Esophagus muscularis mucosa (tissue), 4 donors: ENCODE results near the gene SPEG. TPM values are rescaled to one million over a fixed set of nuclear protein-coding genes. Genes with fewer than 3 reads are reported as not detected.

ENCODE experiments used
- DNase-seq: peaks from one replicate; pipeline ENCODE4 v3.0.0-alpha.2; 2017; ENCODE audit errors: extremely low spot score
- H3K27ac ChIP-seq, 4 donors: fragments of 200-600 bp; sonication (generic); replicated peaks in 1 of 4; 1 replicate in 3 of 4; 2 replicates in 1 of 4; pipeline ENCODE4 v1.5.1; 2016 to 2019; ENCODE audit warnings: mild to moderate bottlenecking in 1 of 4
- H3K27me3 ChIP-seq, 4 donors: fragments of 200-600 bp; sonication (generic); one replicate each; pipeline versions ENCODE4 v1.5.1 to v1.6.0; 2016 to 2019
- H3K36me3 ChIP-seq, 4 donors: fragments of 200-600 bp; sonication (generic); one replicate each; pipeline ENCODE4 v1.5.1; 2016 to 2019
- H3K4me1 ChIP-seq, 4 donors: fragments of 200-600 bp; sonication (generic); one replicate each; pipeline ENCODE4 v1.5.1; 2016 to 2019
- H3K4me3 ChIP-seq, 4 donors: fragments of 200-600 bp; sonication (generic); 1 replicate in 2 of 4; 2 replicates in 2 of 4; pipeline ENCODE4 v1.5.1; 2016 to 2019; ENCODE audit warnings: mild to moderate bottlenecking in 4 of 4, moderate library complexity in 1 of 4
- H3K9me3 ChIP-seq, 4 donors: fragments of 200-600 bp; sonication (generic); 1 replicate in 3 of 4; 2 replicates in 1 of 4; pipeline ENCODE4 v1.5.1; 2016 to 2019
- EP300 ChIP-seq: sonication (generic); formaldehyde crosslinking; IDR thresholded peaks from one replicate; pipeline ENCODE4 v1.6.1; 2017; ENCODE audit warnings: antibody characterized with exemption
- POLR2A ChIP-seq: fragments of 450-650 bp; IDR thresholded peaks from one replicate; pipeline ENCODE4 v1.6.1; 2017; ENCODE audit warnings: antibody characterized with exemption, moderate library complexity, mild to moderate bottlenecking, low read depth
- POLR2AphosphoS5 ChIP-seq, 2 donors: sonication (generic); formaldehyde crosslinking; IDR thresholded peaks; one replicate each; pipeline ENCODE4 v1.6.1; 2017; ENCODE audit warnings: antibody characterized with exemption in 2 of 2
- WGBS: methylation state at CpG from one replicate; pipeline ENCODE4 v1.1.5; 2018; 5-methylcytosine and 5-hydroxymethylcytosine counted together
- intact Hi-C: fragments of 100-400 bp; cut with DNase I; formaldehyde crosslinking; loops from one replicate; pipeline ENCODE4 v1.15.1; 2023
- total RNA-seq, 4 donors: library from RNA; depleted of rRNA; stranded (reverse); fragments of >200 nt; gene quantifications; one replicate each; pipeline versions ENCODE4 v1.1.0 to v1.2.1, GENCODE V29; 2016
- TF ChIP-seq, protein P1 (sequence below), 3 experiments: fragments of 200-600 bp in 2 of 3; fragments of 450-650 bp in 1 of 3; sonication (generic) in 2 of 3; IDR thresholded peaks; one replicate each; pipeline ENCODE4 v1.5.1; 2017 to 2019; ENCODE audit warnings: antibody characterized with exemption in 3 of 3, mild to moderate bottlenecking in 2 of 3, moderate library complexity in 1 of 3

Gene SPEG
- total RNA-seq, 4 donors from 2014 or later, result 115 to 251 (median 180) TPM

DNA sequence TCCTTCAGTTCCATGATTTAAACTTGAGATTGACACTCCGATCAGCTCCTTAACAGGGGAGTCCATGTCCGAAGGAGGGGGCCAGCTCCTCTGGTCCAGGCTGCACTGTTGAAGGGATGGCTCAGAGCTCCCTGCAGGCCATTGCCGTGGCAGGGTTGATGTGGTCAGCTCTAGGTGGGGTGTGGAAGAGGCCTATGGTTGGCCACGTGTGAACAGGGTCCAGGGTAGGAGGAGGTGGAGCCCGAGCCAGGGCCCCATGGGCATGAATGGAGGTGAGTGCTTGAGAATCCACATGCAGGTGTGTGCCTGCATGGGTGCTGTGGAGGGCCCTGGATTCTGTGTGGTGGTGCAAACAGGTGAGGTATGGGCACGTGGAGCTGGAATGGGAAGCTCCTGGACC is 1.1 kb downstream of the SPEG start:
- WGBS, result 91% methylated on average over 6 of the region's 6 CpGs
- Histone ChIP-seq H3K9me3 (no peaks in the 10 kb centered on the region), H3K36me3 (no peaks in the 10 kb centered on the region), H3K4me3 (peak overlapping the region; percentile 53 to 63 (median 57)), H3K4me1 (peaks cover 18 to 85% (median 80%) of the 10 kb centered on the region in 4 donors), H3K27ac (peak overlapping the region; percentile 94 to 99 (median 96)), H3K27me3 (peaks cover 0 to 24% (median 0%) of the 10 kb centered on the region in 4 donors)
- intact Hi-C loops, result no loop called here
- DNase-seq, result no peak
- TF ChIP-seq POLR2AphosphoS5 (IDR thresholded peaks at IDR 0.05), result no peak
- no peak for TF ChIP-seq EP300
- no peak for TF ChIP-seq POLR2A
- TF ChIP-seq, protein P1, sequence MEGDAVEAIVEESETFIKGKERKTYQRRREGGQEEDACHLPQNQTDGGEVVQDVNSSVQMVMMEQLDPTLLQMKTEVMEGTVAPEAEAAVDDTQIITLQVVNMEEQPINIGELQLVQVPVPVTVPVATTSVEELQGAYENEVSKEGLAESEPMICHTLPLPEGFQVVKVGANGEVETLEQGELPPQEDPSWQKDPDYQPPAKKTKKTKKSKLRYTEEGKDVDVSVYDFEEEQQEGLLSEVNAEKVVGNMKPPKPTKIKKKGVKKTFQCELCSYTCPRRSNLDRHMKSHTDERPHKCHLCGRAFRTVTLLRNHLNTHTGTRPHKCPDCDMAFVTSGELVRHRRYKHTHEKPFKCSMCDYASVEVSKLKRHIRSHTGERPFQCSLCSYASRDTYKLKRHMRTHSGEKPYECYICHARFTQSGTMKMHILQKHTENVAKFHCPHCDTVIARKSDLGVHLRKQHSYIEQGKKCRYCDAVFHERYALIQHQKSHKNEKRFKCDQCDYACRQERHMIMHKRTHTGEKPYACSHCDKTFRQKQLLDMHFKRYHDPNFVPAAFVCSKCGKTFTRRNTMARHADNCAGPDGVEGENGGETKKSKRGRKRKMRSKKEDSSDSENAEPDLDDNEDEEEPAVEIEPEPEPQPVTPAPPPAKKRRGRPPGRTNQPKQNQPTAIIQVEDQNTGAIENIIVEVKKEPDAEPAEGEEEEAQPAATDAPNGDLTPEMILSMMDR (IDR thresholded peaks at IDR 0.05), result no peak

GRCh38 chr2:219436491-219436890 is 1.8 kb downstream of the SPEG start:
- peak overlapping the region in 2 of 4 donors; percentile 55 to 59 for H3K4me3 ChIP-seq
- TF ChIP-seq EP300, result no peak
- TF ChIP-seq POLR2AphosphoS5 (IDR thresholded peaks at IDR 0.05), result no peak
- no peak for TF ChIP-seq POLR2A
- TF ChIP-seq, protein P1 (IDR thresholded peaks at IDR 0.05), result no peak
- H3K27ac ChIP-seq, result peak overlapping the region; percentile 94 to 99 (median 96)
- WGBS, result 47% methylated on average over 2 of the region's 5 CpGs
- no peaks in the 10 kb centered on the region for H3K9me3 ChIP-seq
- intact Hi-C loops, result no loop called here
- H3K27me3 ChIP-seq, result peaks cover 0 to 30% (median 0%) of the 10 kb centered on the region in 4 donors
- peaks cover 26 to 86% (median 81%) of the 10 kb centered on the region in 4 donors for H3K4me1 ChIP-seq
- H3K36me3 ChIP-seq, result no peaks in the 10 kb centered on the region
- DNase-seq, result no peak

GRCh38 chr2:219437141-219437540 is 2.5 kb downstream of the SPEG start:
- intact Hi-C loops, result no loop called here
- Histone ChIP-seq H3K27ac (peak overlapping the region; percentile 94 to 99 (median 96)), H3K4me3 (peak overlapping the region in 1 of 4 donors; percentile 55), H3K9me3 (no peaks in the 10 kb centered on the region), H3K27me3 (peaks cover 0 to 36% (median 0%) of the 10 kb centered on the region in 4 donors), H3K36me3 (no peaks in the 10 kb centered on the region), H3K4me1 (peaks cover 28 to 92% (median 87%) of the 10 kb centered on the region in 4 donors)
- TF ChIP-seq POLR2A (no peak), POLR2AphosphoS5 (IDR thresholded peaks at IDR 0.05) (peak; percentile 62 to 76)
- TF ChIP-seq, protein P1 (IDR thresholded peaks at IDR 0.05), result no peak
- 64% methylated on average over 3 of the region's 3 CpGs for WGBS
- no peak for DNase-seq

GRCh38 chr2:219437690-219438206 is 3.1 kb downstream of the SPEG start:
- H3K27ac ChIP-seq, result peak overlapping the region; percentile 94 to 99 (median 96)
- 50% methylated on average over 6 of the region's 6 CpGs for WGBS
- TF ChIP-seq POLR2AphosphoS5 (IDR thresholded peaks at IDR 0.05) (no peak), EP300 (no peak), POLR2A (no peak)
- TF ChIP-seq, protein P1 (IDR thresholded peaks at IDR 0.05), result no peak
- intact Hi-C loops, result no loop called here
- no peak for DNase-seq
- peaks cover 0 to 40% (median 0%) of the 10 kb centered on the region in 4 donors for H3K27me3 ChIP-seq
- H3K9me3 ChIP-seq, result no peaks in the 10 kb centered on the region
- H3K4me1 ChIP-seq, result peaks cover 34 to 98% (median 92%) of the 10 kb centered on the region in 4 donors
- H3K4me3 ChIP-seq, result no peak overlapping the region
- no peaks in the 10 kb centered on the region for H3K36me3 ChIP-seq

DNA sequence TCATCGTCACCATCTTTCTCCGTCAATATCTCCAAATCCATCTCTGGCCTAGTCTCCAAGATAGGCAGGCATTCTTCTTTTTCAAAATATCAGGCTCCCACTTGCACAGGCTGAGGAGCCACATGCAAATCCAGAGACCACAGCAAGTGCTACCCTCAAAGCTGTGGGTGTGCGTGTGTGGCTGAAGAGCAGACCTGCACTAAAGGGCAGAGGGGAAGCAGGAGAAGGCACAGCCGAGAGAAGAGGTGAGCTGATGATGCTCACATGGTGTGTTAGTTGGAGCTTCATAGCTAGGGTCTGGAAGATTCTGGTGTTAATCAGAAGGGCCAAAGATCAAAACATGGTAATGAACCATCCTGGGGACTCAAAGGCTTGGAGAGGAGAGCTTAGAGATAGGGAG is 3.8 kb downstream of the SPEG start:
- no peak overlapping the region for H3K4me3 ChIP-seq
- no peaks in the 10 kb centered on the region for H3K36me3 ChIP-seq
- peaks cover 0 to 47% (median 0%) of the 10 kb centered on the region in 4 donors for H3K27me3 ChIP-seq
- no peak for DNase-seq
- peaks cover 38 to 98% (median 92%) of the 10 kb centered on the region in 4 donors for H3K4me1 ChIP-seq
- 80% methylated on average over 4 of the region's 4 CpGs for WGBS
- H3K27ac ChIP-seq, result peak overlapping the region; percentile 94 to 99 (median 96)
- intact Hi-C loops, result no loop called here
- no peaks in the 10 kb centered on the region for H3K9me3 ChIP-seq
- TF ChIP-seq EP300 (no peak), POLR2A (no peak), POLR2AphosphoS5 (IDR thresholded peaks at IDR 0.05) (no peak)
- TF ChIP-seq, protein P1 (IDR thresholded peaks at IDR 0.05), result no peak
